HepG2 (cell line): ENCODE measurements around the gene CETN2. TPM values are rescaled to one million over a fixed set of nuclear protein-coding genes. Genes with fewer than 3 reads are reported as not detected.
A peak's percentile ranks its signal among the peaks of the same experiment; 100 is the strongest.

Experiments
- ATAC-seq: fragments of 200-7000 bp; cut with Tn5 transposase; 3 replicates; pipeline ENCODE4 v1.9.1; 2020; ENCODE audit warnings: mild to moderate bottlenecking, moderate library complexity
- BruUV-seq: library from RNA; stranded (reverse); fragments of 400-500 nt; replicated peaks from 2 replicates; lab custom pipeline; 2021; lab: Mats Ljungman, UMichigan
- CTCF ChIA-PET: fragments of 300-600 bp; formaldehyde crosslinking; extraction: SDS; loops from one replicate; lab custom pipeline; 2021; ENCODE audit warnings: low total read pairs, inconsistent platforms, low intra/inter-chr PET ratio; lab: Yijun Ruan, JAX
- POLR2A ChIA-PET: fragments of 350-600 bp; sonication (Branson Sonifier 250); formaldehyde crosslinking; loops from one replicate; lab custom pipeline; 2020; ENCODE audit warnings: antibody characterized with exemption, inconsistent platforms; lab: Yijun Ruan, JAX
- DNase-seq: peaks from one replicate; pipeline ENCODE4 v3.0.0-alpha.2; 2015; ENCODE audit warnings: low spot score
- FAIRE-seq: peaks from 3 replicates; lab custom pipeline; 2011; peaks lifted over from hg19 to GRCh38; lab: Jason Lieb, UNC
- H2AFZ ChIP-seq: one replicate; pipeline ENCODE4 v1.6.1; 2011; ENCODE audit warnings: low read length, inconsistent platforms
- H3K27ac ChIP-seq: fragments of 300-600 bp; 3 replicates; pipeline ENCODE4 v1.8.0; 2011; ENCODE audit warnings: mixed run types, mild to moderate bottlenecking, mixed read lengths, low read length, inconsistent platforms; ENCODE audit not compliant: insufficient read depth; ENCODE audit errors: extremely low read length
- H3K27me3 ChIP-seq, 2 experiments: fragments of 200-600 bp in 1 of 2; 2 replicates in 1 of 2; 3 replicates in 1 of 2; pipeline versions ENCODE4 v1.6.0 to v1.8.0; 2011; ENCODE audit warnings: low read length in 2 of 2, mild to moderate bottlenecking in 2 of 2, moderate library complexity in 2 of 2, inconsistent platforms in 1 of 2; ENCODE audit not compliant: insufficient read depth in 2 of 2, control insufficient read depth in 1 of 2
- H3K36me3 ChIP-seq, 2 experiments: fragments of 200-600 bp in 1 of 2; replicated peaks in 1 of 2; 2 replicates in 1 of 2; 3 replicates in 1 of 2; pipeline versions ENCODE4 v1.5.1 to v1.8.0; 2011; ENCODE audit warnings: low read length in 2 of 2, inconsistent platforms in 1 of 2; ENCODE audit not compliant: insufficient read depth in 2 of 2, control insufficient read depth in 1 of 2
- H3K4me1 ChIP-seq: 2 replicates; pipeline ENCODE4 v1.5.1; 2012; ENCODE audit warnings: low read length, inconsistent platforms; ENCODE audit not compliant: insufficient read depth
- H3K4me2 ChIP-seq: 2 replicates; pipeline ENCODE4 v1.6.0; 2011; ENCODE audit warnings: low read depth, low read length, inconsistent platforms
- H3K4me3 ChIP-seq, 3 experiments: fragments of 200-600 bp in 1 of 3; sonication (generic), shearing (Covaris generic) in 1 of 3; replicated peaks in 1 of 3; 2 replicates each; pipeline ENCODE4 v1.5.1; 2011 to 2016; ENCODE audit warnings: low read length in 3 of 3, inconsistent platforms in 2 of 3, low read depth in 2 of 3, mild to moderate bottlenecking in 2 of 3, control low read depth in 1 of 3, mixed read lengths in 1 of 3; ENCODE audit not compliant: insufficient read depth in 1 of 3
- H3K79me2 ChIP-seq: one replicate; pipeline ENCODE4 v1.6.1; 2011; ENCODE audit warnings: low read length, inconsistent platforms; ENCODE audit not compliant: insufficient read depth
- H3K9ac ChIP-seq: 2 replicates; pipeline ENCODE4 v1.6.0; 2011; ENCODE audit warnings: mild to moderate bottlenecking, low read depth, low read length, inconsistent platforms; ENCODE audit not compliant: insufficient read depth
- H3K9me3 ChIP-seq: 2 replicates; pipeline ENCODE4 v1.5.1; 2012; ENCODE audit warnings: mild to moderate bottlenecking, low read length
- H4K20me1 ChIP-seq: 2 replicates; pipeline ENCODE4 v1.6.0; 2011; ENCODE audit warnings: inconsistent platforms, mild to moderate bottlenecking, low read length, moderate library complexity; ENCODE audit not compliant: insufficient read depth
- ATF7 ChIP-seq, 2 experiments: fragments of 450-650 bp in 1 of 2; sonication (generic) in 1 of 2; formaldehyde crosslinking in 1 of 2; IDR thresholded peaks; 2 replicates each; pipeline versions ENCODE4 v1.4.0 to v1.6.1; 2016 to 2020; ENCODE audit warnings: antibody characterized with exemption in 1 of 2, mild to moderate bottlenecking in 1 of 2, missing genetic modification reagents in 1 of 2
- ISX ChIP-seq: sonication (generic); formaldehyde crosslinking; conservative IDR thresholded peaks from 2 replicates; pipeline ENCODE4 v1.5.0; 2020; ENCODE audit warnings: missing genetic modification reagents
- MAFK ChIP-seq, 2 experiments: IDR thresholded peaks in 1 of 2; conservative IDR thresholded peaks in 1 of 2; 2 replicates each; pipeline ENCODE4 v1.6.1; 2011; ENCODE audit warnings: improper control_type of control experiment in 2 of 2, low read length in 2 of 2
- SMYD3 ChIP-seq: sonication (generic); formaldehyde crosslinking; IDR thresholded peaks from 2 replicates; pipeline ENCODE4 v1.8.1; 2023; ENCODE audit warnings: mild to moderate bottlenecking, missing genetic modification reagents
- ZFP36L2 ChIP-seq: sonication (generic); formaldehyde crosslinking; IDR thresholded peaks from 2 replicates; pipeline ENCODE4 v1.4.0; 2020; ENCODE audit warnings: missing genetic modification reagents
- ZNF276 ChIP-seq: sonication (generic); formaldehyde crosslinking; IDR thresholded peaks from 2 replicates; pipeline ENCODE4 v1.4.0; 2020; ENCODE audit warnings: mild to moderate bottlenecking, low read depth, missing genetic modification reagents
- ZNF281 ChIP-seq: sonication (generic); formaldehyde crosslinking; IDR thresholded peaks from 2 replicates; pipeline ENCODE4 v1.4.0; 2020; ENCODE audit warnings: missing genetic modification reagents, borderline replicate concordance
- ZNF431 ChIP-seq: sonication (generic); formaldehyde crosslinking; IDR thresholded peaks from 2 replicates; pipeline ENCODE4 v1.9.0; 2022; ENCODE audit warnings: missing genetic modification reagents, low read depth, mild to moderate bottlenecking, borderline replicate concordance
- ZNF567 ChIP-seq: sonication (generic); formaldehyde crosslinking; IDR thresholded peaks from 2 replicates; pipeline ENCODE4 v1.8.1; 2023; ENCODE audit warnings: mild to moderate bottlenecking, missing genetic modification reagents, borderline replicate concordance
- ZNF619 ChIP-seq: sonication (generic); formaldehyde crosslinking; IDR thresholded peaks from 2 replicates; pipeline ENCODE4 v1.4.0; 2020; ENCODE audit warnings: mild to moderate bottlenecking, missing genetic modification reagents
- WGBS: methylation state at CpG from one replicate; pipeline ENCODE4 v1.1.6; 2017; ENCODE audit warnings: low lambda C conversion rate; 5-methylcytosine and 5-hydroxymethylcytosine counted together
- in situ Hi-C: cut with HindIII; loops from 2 replicates; pipeline ENCODE4 v1.10.0; 2017; ENCODE audit warnings: low pct_unique_long_range_greater_than_20kb; ENCODE audit not compliant: extremely low pct_ligation_motif_present
- intact Hi-C: fragments of 100-400 bp; cut with micrococcal nuclease; formaldehyde crosslinking; loops from one replicate; pipeline ENCODE4 v1.10.0; 2022; ENCODE audit not compliant: unreplicated experiment
- polyA plus RNA-seq, 8 experiments: library from polyadenylated mRNA; depleted of rRNA in 3 of 8; stranded (reverse) in 7 of 8; unstranded in 1 of 8; fragments of >200 nt; fragmentation: Illumina TruSeq in 4 of 8; extraction: Trizol in 4 of 8; gene quantifications; 2 replicates each; pipeline versions ENCODE4 v1.2.1 to v1.2.3, GENCODE V29; 2011 to 2016; ENCODE audit warnings: low read depth in 4 of 8, missing spikeins in 1 of 8, mixed read lengths in 1 of 8; ENCODE audit not compliant: insufficient read depth in 1 of 8
- total RNA-seq, 5 experiments: library from RNA; depleted of rRNA; stranded (reverse); fragments of >200 nt; fragmentation: Illumina TruSeq; extraction: Trizol; gene quantifications; 2 replicates each; pipeline ENCODE4 v1.2.3, GENCODE V29; 2016; ENCODE audit warnings: low read depth in 1 of 5

CETN2 gene
- total and polyA plus RNA-seq, 2 of the 13 experiments (the other 11 are each of a cell fraction or from before 2014, with no cell fraction given) = 17.2 to 85.4 TPM

GRCh38 chrX:152819732-152820131 is 10.8 kb downstream of the CETN2 start (continued):
- TF ChIP-seq ZNF431 (CRISPR knock-in tag) = no peak
- no peak for TF ChIP-seq ZNF619 (CRISPR knock-in tag)
- no peak for TF ChIP-seq ATF7 (IDR thresholded peaks at IDR 0.05)
- no peak for TF ChIP-seq ATF7 (CRISPR knock-in tag; IDR thresholded peaks at IDR 0.05)

- no peak for DNase-seq
- H3K79me2 ChIP-seq = no peaks in the 10 kb centered on the region
- FAIRE-seq = no peak
- no peak overlapping the region for H3K27ac ChIP-seq
- no peaks in the 10 kb centered on the region for H4K20me1 ChIP-seq
- H2AFZ ChIP-seq = no peak overlapping the region
- peaks cover 11% of the 10 kb centered on the region for H3K4me1 ChIP-seq
- in situ Hi-C loops (loop anchor here (25.0 kb wide), 2 partner anchors 182 to 1082 kb away; partner anchors contain the start of genes CNGA2 and GABRQ), intact Hi-C loops (no loop called here)
- H3K4me2 ChIP-seq = no peak overlapping the region
- POLR2A ChIA-PET = no interaction called here
- no TSS peak for BruUV-seq
- ATAC-seq = no peak
- no peaks in the 10 kb centered on the region for H3K9me3 ChIP-seq
- no peak for TF ChIP-seq ZFP36L2 (CRISPR knock-in tag)
- TF ChIP-seq MAFK (conservative IDR thresholded peaks at IDR 0.05 in 1 of 2, IDR thresholded peaks at IDR 0.05 in 1 of 2; ENCODE audit: low read length in 2 of 2) = peak in 1 of 2 experiments; percentile 29; a peak in 1 of 4 replicates
- no peaks in the 10 kb centered on the region for H3K27me3 ChIP-seq
- no peak overlapping the region for H3K9ac ChIP-seq
- H3K4me3 ChIP-seq = no peak overlapping the region
- CTCF ChIA-PET = no interaction called here
- 40% methylated on average over 1 of the region's 2 CpGs for WGBS
- no peaks in the 10 kb centered on the region for H3K36me3 ChIP-seq
Measured at GRCh38 chrX:152819266-152819665, 11.3 kb downstream of the CETN2 start.

- in situ Hi-C loops = loop anchor here (25.0 kb wide), 2 partner anchors 181 to 1081 kb away; partner anchors contain the start of genes CNGA2 and GABRQ
- Histone ChIP-seq H2AFZ (no peak overlapping the region), H3K27me3 (no peaks in the 10 kb centered on the region), H3K4me2 (no peak overlapping the region), H3K27ac (no peak overlapping the region), H3K36me3 (no peaks in the 10 kb centered on the region), H4K20me1 (no peaks in the 10 kb centered on the region), H3K9me3 (no peaks in the 10 kb centered on the region), H3K4me3 (no peak overlapping the region), H3K4me1 (peaks cover 12% of the 10 kb centered on the region), H3K9ac (no peak overlapping the region), H3K79me2 (no peaks in the 10 kb centered on the region)
- CTCF ChIA-PET = no interaction called here
- WGBS = 43% methylated on average over 5 of the region's 5 CpGs
- FAIRE-seq (no peak), ATAC-seq (no peak), DNase-seq (no peak)
- intact Hi-C loops = no loop called here
- no TSS peak for BruUV-seq
- POLR2A ChIA-PET = no interaction called here
- no peak for TF ChIP-seq ZNF567 (CRISPR knock-in tag)
- TF ChIP-seq SMYD3 (CRISPR knock-in tag) = no peak
- no peak for TF ChIP-seq ZNF281
- no peak for TF ChIP-seq ISX (CRISPR knock-in tag)
- no peak for TF ChIP-seq ZNF276 (CRISPR knock-in tag)
Measured at GRCh38 chrX:152818356-152818755, 12.2 kb downstream of the CETN2 start.
